Ovary (tissue), 9 donors: ENCODE data around the gene OGN. TPM values are rescaled to one million over a fixed set of nuclear protein-coding genes. Genes with fewer than 3 reads are reported as not detected.

Experiments
- DNase-seq, 5 donors: peaks; one replicate each; pipeline ENCODE4 v3.0.0-alpha.2; 2019 to 2020
- H3K27ac ChIP-seq, 2 donors: fragments of 200-600 bp; one replicate each; pipeline versions ENCODE4 v1.5.1 to v1.8.0; 2019 to 2022
- H3K27me3 ChIP-seq: fragments of 200-600 bp; one replicate; pipeline ENCODE4 v1.8.0; 2022
- H3K36me3 ChIP-seq: fragments of 200-600 bp; sonication (generic); one replicate; pipeline ENCODE4 v1.5.1; 2019
- H3K4me1 ChIP-seq: one replicate; pipeline ENCODE4 v1.8.1; 2013; ENCODE audit warnings: mild to moderate bottlenecking, moderate library complexity; ENCODE audit not compliant: insufficient read depth
- H3K4me3 ChIP-seq: fragments of 200-600 bp; sonication (generic); one replicate; pipeline ENCODE4 v1.5.1; 2017
- H3K9me3 ChIP-seq, 2 donors: fragments of 200-600 bp in 1 of 2; sonication (generic) in 1 of 2; one replicate each; pipeline versions ENCODE4 v1.5.1 to v1.8.1; 2013 to 2019; ENCODE audit warnings: mild to moderate bottlenecking in 1 of 2, moderate library complexity in 1 of 2
- CTCF ChIP-seq, 3 donors: fragments of 450-650 bp in 2 of 3; fragments of 200-600 bp in 1 of 3; IDR thresholded peaks; one replicate each; pipeline versions ENCODE4 v1.5.1 to v1.8.0; 2016 to 2022; ENCODE audit warnings: antibody characterized with exemption in 3 of 3, mild to moderate bottlenecking in 1 of 3
- EP300 ChIP-seq: sonication (generic); formaldehyde crosslinking; IDR thresholded peaks from one replicate; pipeline ENCODE4 v1.6.1; 2017; ENCODE audit warnings: antibody characterized with exemption
- POLR2A ChIP-seq: fragments of 450-650 bp; IDR thresholded peaks from one replicate; pipeline ENCODE4 v1.6.1; 2017; ENCODE audit warnings: antibody characterized with exemption, mild to moderate bottlenecking, moderate library complexity
- WGBS, 3 donors: extraction: QIAGEN DNeasy Blood & Tissue Kit in 1 of 3; methylation state at CpG; one replicate each; pipeline versions ENCODE4 v1.1.5 to v1.1.7; 2013 to 2017; 5-methylcytosine and 5-hydroxymethylcytosine counted together
- intact Hi-C, 4 donors: fragments of 100-400 bp; cut with DNase I; formaldehyde crosslinking; loops; one replicate each; pipeline versions ENCODE4 v1.11.0 to v1.15.1; 2022 to 2023
- polyA plus RNA-seq, 2 donors: library from polyadenylated mRNA; stranded (reverse); fragments of 200-250 nt in 1 of 2; fragments of 350-450 nt in 1 of 2; fragmentation: Illumina TruSeq in 1 of 2; extraction: RNeasy Lipid Tissue Mini Kit (QIAGEN cat#74804) in 1 of 2; gene quantifications; one replicate each; pipeline ENCODE4 v1.2.3, GENCODE V29; 2013 to 2014
- total RNA-seq, 7 donors: library from RNA; depleted of rRNA in 2 of 7; stranded (reverse); fragments of >200 nt in 2 of 7; fragmentation: NEBNext Ultra II Directional in 3 of 7; extraction: Animal tissue kit (Norgen Biotek cat#: 25700) in 3 of 7; gene quantifications; one replicate each; pipeline versions ENCODE4 v1.1.0 to v1.2.4, GENCODE V29; 2016 to 2023
- donor health status: DM: no; HTN: no; CAD: no; lungs with moderate emphysema.
- donor health status: DM: no; HTN: no; CAD: no.
- donor health status: Bipolar disorder and iron deficiency.
- donor health status: DM: yes; HTN: yes; CAD: no.
- donor health status: DM: no; HTN: no; CAD: no.
- donor health status: DM: yes; HTN: yes; CAD: no.

The OGN gene
- total and polyA plus RNA-seq, 9 donors: 19.3 to 217 (median 63.2) TPM

DNA sequence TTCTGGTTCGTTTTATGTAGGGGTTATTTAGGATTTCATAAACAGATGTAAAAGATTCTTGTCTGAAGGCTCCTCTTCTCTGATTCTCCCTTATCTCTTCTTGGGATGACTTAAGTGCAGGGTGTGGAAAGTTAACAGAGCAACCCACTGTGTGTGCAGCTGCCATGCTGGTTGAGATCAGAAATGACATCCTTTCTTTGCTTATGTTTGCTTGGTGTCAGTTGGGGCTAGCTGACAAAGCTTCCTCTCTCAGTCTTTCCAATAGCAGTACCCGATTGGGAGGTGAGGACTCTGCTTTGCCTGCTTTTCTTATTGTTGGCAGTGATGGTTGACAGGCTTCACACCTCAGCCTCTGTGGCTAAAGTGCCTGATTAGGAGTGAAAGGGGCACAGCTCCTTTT, 26.5 kb downstream of the OGN start:
- TF ChIP-seq CTCF (IDR thresholded peaks at IDR 0.05) (no peak), POLR2A (no peak), EP300 (no peak)
- Histone ChIP-seq H3K4me3 (no peak overlapping the region), H3K36me3 (no peaks in the 10 kb centered on the region), H3K27me3 (no peaks in the 10 kb centered on the region), H3K4me1 (peaks cover 5% of the 10 kb centered on the region), H3K9me3 (peaks cover 0 to 8% of the 10 kb centered on the region in 2 donors), H3K27ac (no peak overlapping the region)
- no peak for DNase-seq
- 55 to 71% (median 65%) methylated on average over 2 of the region's 2 CpGs for WGBS, 3 donors
- intact Hi-C loops: no loop called here

- Histone ChIP-seq H3K4me3 (no peak overlapping the region), H3K36me3 (no peaks in the 10 kb centered on the region), H3K27me3 (no peaks in the 10 kb centered on the region), H3K27ac (no peak overlapping the region), H3K9me3 (peaks cover 0 to 8% of the 10 kb centered on the region in 2 donors), H3K4me1 (peaks cover 5% of the 10 kb centered on the region)
- 96 to 99% (median 97%) methylated on average over 2 of the region's 2 CpGs for WGBS, 3 donors
- TF ChIP-seq POLR2A: no peak
- no peak for TF ChIP-seq CTCF (IDR thresholded peaks at IDR 0.05)
- no peak for TF ChIP-seq EP300
- DNase-seq: no peak
- intact Hi-C loops: no loop called here
Observed at GRCh38 chr9:92373167-92373566, 31.2 kb downstream of the OGN start.

GRCh38 chr9:92369075-92369474, 35.3 kb downstream of the OGN start:
- WGBS, 3 donors: 37 to 59% (median 59%) methylated on average over 2 of the region's 2 CpGs
- intact Hi-C loops: no loop called here
- no peak for DNase-seq
- no peak overlapping the region for H3K4me3 ChIP-seq
- H3K27me3 ChIP-seq: no peaks in the 10 kb centered on the region
- TF ChIP-seq POLR2A (no peak), CTCF (IDR thresholded peaks at IDR 0.05) (no peak), EP300 (no peak)
- H3K36me3 ChIP-seq: no peaks in the 10 kb centered on the region
- H3K4me1 ChIP-seq: no peaks in the 10 kb centered on the region
- H3K27ac ChIP-seq: no peak overlapping the region
- peaks cover 0 to 4% of the 10 kb centered on the region in 2 donors for H3K9me3 ChIP-seq

DNA sequence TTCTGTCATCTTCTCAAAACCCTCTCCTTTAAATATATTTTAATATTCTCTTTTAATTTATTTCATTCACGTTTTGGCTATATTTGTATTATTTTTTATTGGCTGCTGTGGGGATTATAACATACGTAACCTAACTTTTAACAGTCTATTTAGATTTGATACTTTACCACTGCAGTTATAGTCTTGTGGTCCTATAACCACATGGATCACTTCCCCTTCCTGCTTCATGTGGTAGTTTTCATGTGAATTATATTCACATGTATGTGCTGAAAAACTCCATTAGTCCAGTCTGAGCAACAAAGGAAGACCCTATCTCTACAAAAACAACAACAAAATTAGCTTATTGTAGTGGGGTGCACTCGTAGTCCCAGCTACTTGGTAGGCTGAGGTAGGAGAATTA, 44.3 kb downstream of the OGN start:
- intact Hi-C loops: no loop called here
- Histone ChIP-seq H3K36me3 (no peaks in the 10 kb centered on the region), H3K27me3 (no peaks in the 10 kb centered on the region), H3K27ac (no peak overlapping the region), H3K4me1 (no peaks in the 10 kb centered on the region), H3K4me3 (no peak overlapping the region), H3K9me3 (no peaks in the 10 kb centered on the region)
- TF ChIP-seq EP300 (no peak), CTCF (IDR thresholded peaks at IDR 0.05) (no peak), POLR2A (no peak)
- WGBS, 3 donors: 90 to 92% (median 90%) methylated on average over 3 of the region's 3 CpGs
- DNase-seq: no peak
